ENCODE results near the gene CYP46A1. TPM values are rescaled to one million over a fixed set of nuclear protein-coding genes. Genes with fewer than 3 reads are reported as not detected.
A peak's percentile ranks its signal among the peaks of the same experiment; 100 is the strongest.

Gene CYP46A1
- total RNA-seq, 1 experiment from 2014 or later: 0.59 TPM

DNA sequence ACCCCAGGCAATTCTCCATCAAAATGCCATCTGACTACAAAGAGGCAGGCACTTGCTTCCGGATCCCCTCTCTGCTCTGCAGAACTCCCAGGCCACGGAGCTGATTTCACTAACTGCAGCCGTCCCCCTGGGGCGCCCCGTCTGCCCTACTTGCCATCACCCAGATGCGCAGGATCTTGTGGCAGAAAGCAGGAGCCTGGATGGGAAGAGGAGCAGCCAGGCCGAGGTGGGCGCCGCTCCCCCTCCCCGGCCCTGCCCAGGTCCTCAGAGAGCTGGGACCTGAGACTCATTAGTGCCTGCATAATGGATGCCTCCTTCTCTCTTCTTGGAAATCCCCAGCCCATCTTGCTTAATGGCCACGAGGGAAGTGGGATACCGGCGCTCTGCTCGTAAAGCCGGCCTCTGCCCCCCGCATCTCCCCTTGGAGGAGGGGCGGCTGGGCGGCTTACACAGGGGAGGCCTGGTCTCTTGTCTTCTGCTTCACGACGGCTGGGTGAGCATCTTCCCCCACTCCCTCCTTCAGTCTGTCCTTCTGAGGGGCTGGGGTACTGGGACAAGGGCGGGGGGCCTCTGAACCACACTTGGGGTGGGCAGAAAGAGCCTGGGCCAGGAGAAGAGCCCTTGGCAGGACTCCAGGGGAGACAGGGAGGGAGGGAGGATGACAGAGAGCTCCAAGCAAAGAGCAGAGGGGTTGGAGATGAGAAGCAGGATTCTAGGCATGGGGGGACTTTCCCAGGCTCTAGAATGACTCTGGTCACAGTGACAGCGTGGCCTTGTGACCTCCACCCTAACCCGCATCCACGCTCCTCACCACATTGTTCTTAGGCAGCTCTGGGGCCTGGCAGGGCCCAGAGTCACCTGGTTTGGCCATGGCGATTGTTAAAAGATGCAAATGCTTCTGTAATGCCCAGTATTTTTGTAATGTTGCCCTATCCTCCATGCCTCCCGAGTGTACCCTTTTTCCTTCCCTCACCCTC lies 89.7 kb downstream of the CYP46A1 start:
- peaks cover 34 to 36% of the 10 kb centered on the region in 2 experiments for H3K4me1 Mint-ChIP-seq
- no peak for DNase-seq
- Histone ChIP-seq H2BK20ac (ENCODE audit: low read depth, low read length, poor library complexity, severe bottlenecking) (no peak overlapping the region), H3K23me2 (ENCODE audit: insufficient read length, low read depth, low read length, poor library complexity, severe bottlenecking) (no peaks in the 10 kb centered on the region), H3K27me3 (ENCODE audit: insufficient read depth, low read length) (no peaks in the 10 kb centered on the region; the same call in 1 of the 2 replicates), H3K18ac (ENCODE audit: insufficient read length, low read depth, low read length) (no peak overlapping the region), H3K4me2 (ENCODE audit: insufficient read depth, insufficient read length, low read length) (peak overlapping the region; percentile 27), H2BK120ac (ENCODE audit: low read depth, low read length, poor library complexity, severe bottlenecking) (no peak overlapping the region), H3K79me2 (ENCODE audit: insufficient read depth, low read length) (no peaks in the 10 kb centered on the region), H4K20me1 (ENCODE audit: control insufficient read depth, insufficient read depth, insufficient read length) (no peaks in the 10 kb centered on the region), H2BK5ac (ENCODE audit: insufficient read length, low read length) (no peak overlapping the region), H3K56ac (ENCODE audit: insufficient read length, low read depth, low read length) (no peak overlapping the region), H4K5ac (ENCODE audit: insufficient read length, low read depth, low read length) (no peak overlapping the region), H3K79me1 (ENCODE audit: insufficient read depth, low read depth, low read length, poor library complexity, severe bottlenecking) (no peaks in the 10 kb centered on the region), H2BK15ac (ENCODE audit: low read depth, low read length) (no peak overlapping the region), H3K4me1 (ENCODE audit: insufficient read depth, low read length) (peaks cover 17% of the 10 kb centered on the region; the same call in 1 of the 2 replicates), H3K27ac (ENCODE audit: insufficient read length, low read depth, low read length) (no peak overlapping the region), H2BK12ac (ENCODE audit: insufficient read length, low read depth, low read length) (no peak overlapping the region), H3K14ac (ENCODE audit: insufficient read depth, low read length) (peak overlapping the region; percentile 86), H3K9ac (ENCODE audit: extremely low read depth, insufficient read length, low read length) (no peak overlapping the region), H4K8ac (replicated peaks; ENCODE audit: insufficient read length, low read depth, low read length) (no peak overlapping the region), H3K9me3 (ENCODE audit: control insufficient read depth, low read depth, low read length) (no peaks in the 10 kb centered on the region), H3T11ph (ENCODE audit: low read length) (no peak overlapping the region), H3K23ac (ENCODE audit: insufficient read length, low read depth, low read length) (no peak overlapping the region), H2AFZ (ENCODE audit: low read length) (no peak overlapping the region), H2AK5ac (ENCODE audit: insufficient read length, low read length) (no peak overlapping the region), H4K91ac (ENCODE audit: insufficient read length, low read depth, low read length) (no peak overlapping the region), H3K4ac (ENCODE audit: low read depth, low read length) (no peak overlapping the region)
- H3K27me3 Mint-ChIP-seq (ENCODE audit: low read depth): peaks cover 13% of the 10 kb centered on the region
- TF ChIP-seq, protein P1, sequence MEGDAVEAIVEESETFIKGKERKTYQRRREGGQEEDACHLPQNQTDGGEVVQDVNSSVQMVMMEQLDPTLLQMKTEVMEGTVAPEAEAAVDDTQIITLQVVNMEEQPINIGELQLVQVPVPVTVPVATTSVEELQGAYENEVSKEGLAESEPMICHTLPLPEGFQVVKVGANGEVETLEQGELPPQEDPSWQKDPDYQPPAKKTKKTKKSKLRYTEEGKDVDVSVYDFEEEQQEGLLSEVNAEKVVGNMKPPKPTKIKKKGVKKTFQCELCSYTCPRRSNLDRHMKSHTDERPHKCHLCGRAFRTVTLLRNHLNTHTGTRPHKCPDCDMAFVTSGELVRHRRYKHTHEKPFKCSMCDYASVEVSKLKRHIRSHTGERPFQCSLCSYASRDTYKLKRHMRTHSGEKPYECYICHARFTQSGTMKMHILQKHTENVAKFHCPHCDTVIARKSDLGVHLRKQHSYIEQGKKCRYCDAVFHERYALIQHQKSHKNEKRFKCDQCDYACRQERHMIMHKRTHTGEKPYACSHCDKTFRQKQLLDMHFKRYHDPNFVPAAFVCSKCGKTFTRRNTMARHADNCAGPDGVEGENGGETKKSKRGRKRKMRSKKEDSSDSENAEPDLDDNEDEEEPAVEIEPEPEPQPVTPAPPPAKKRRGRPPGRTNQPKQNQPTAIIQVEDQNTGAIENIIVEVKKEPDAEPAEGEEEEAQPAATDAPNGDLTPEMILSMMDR (conservative IDR thresholded peaks at IDR 0.05): no peak
- peaks cover 7 to 13% of the 10 kb centered on the region in 2 experiments for H3K9me3 Mint-ChIP-seq
- peak overlapping the region in 1 of 3 experiments; percentile 3; a peak in 1 of 7 replicates for H3K27ac Mint-ChIP-seq
- H3K36me3 Mint-ChIP-seq (ENCODE audit: insufficient read depth in 1 of 3, low read depth in 3 of 3): peaks cover 3 to 7% (median 4%) of the 10 kb centered on the region in 3 experiments; a peak in 4 of 7 replicates
- WGBS (ENCODE audit: extremely low coverage, insufficient read length, low lambda C conversion rate): no CpG with 5 or more reads among the region's 26 CpGs
- peak overlapping the region in 1 of 2 experiments; percentile 61; a peak in 2 of 5 replicates for H3K4me3 Mint-ChIP-seq

Measured in H9 (cell line).